HG03159 (cell line): ENCODE measurements around the gene PJA2.

Source experiments
- ATAC-seq: cut with Tn5 transposase; IDR thresholded peaks from one replicate; pipeline ENCODE4 v1.9.1; 2021; ENCODE audit warnings: mild to moderate bottlenecking, moderate library complexity; ENCODE audit not compliant: unreplicated experiment

The PJA2 gene

GRCh38 chr5:109408991-109409843, 557 bp downstream of the PJA2 start:
- peak; percentile 26 for ATAC-seq

- ATAC-seq: no peak
These were observed 1.9 kb downstream of the PJA2 start for GRCh38 chr5:109407913-109408312.

GRCh38 chr5:109406719-109407118, 3.1 kb downstream of the PJA2 start:
- ATAC-seq: no peak

DNA sequence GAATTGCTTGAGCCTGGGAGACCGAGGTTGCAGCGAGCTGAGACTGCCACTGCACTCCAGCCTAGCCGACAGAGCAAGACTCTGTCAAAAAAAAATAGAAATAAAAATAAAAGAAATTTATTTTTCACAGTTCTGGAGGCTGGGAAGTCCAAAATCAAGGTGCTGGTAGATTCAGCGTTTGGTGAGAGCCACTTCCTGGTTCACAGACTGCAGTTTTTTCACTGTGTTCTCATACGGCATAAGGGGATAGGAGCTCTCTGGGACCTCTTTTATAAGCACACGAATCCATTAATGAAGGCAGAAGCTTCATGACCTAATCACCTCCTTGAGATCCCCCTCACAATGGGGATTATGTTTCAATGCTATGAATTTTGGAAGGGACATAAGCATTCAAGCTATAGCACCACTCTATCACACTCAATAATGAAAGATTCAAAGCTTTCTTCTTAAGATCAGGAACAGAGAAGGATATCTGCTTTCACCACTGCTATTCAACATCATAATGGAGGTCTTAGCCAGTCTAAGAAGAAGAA, 5.3 kb downstream of the PJA2 start:
- no peak for ATAC-seq

DNA sequence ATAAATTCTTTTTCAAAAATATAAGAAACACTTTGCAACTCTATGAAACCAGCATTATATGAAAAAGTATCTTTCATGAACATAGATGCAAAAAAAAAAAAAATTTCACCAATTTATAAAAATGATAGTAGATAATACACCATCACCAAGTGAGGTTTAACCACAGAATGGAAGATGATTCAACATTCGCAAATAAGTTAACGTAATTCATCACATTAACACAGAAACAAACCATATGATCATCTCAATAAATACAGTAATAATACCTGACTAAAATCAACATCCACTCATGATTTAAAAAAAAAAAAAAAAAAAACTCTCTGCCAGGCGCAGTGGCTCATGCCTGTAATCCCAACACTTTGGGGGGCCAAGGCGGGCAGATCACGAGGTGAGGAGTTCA, 6.3 kb downstream of the PJA2 start:
- ATAC-seq: no peak

DNA sequence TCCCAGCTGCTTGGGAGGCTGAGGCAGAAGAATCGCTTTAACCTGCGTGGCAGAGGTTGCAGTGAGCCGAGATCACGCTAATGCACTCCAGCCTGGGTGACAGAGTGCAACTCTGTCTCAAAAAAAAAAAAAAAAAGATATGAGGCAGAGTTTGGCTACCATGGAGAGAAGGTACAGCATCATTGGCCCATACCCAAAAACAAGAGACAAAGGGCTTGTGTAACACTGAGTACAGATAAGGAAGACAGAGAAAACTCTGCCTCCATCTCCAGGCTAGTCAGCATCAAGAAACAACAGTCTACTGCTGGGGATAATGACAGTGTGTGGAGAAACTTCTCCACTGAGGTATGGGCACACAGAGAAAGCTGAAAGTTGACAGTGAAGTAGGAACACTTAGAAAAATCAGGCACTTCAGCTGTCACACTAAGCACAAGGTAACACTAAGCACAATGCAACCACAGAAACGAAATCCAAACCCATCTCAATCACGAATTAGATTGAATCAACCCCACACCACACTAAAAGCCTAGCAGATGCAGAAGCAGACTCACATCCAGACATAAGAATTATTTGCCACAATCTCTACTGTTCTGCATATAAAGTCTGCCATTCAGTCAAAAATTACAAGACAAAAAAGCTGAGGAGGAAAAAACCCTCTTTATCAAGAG, 10.5 kb downstream of the PJA2 start:
- no peak for ATAC-seq

DNA sequence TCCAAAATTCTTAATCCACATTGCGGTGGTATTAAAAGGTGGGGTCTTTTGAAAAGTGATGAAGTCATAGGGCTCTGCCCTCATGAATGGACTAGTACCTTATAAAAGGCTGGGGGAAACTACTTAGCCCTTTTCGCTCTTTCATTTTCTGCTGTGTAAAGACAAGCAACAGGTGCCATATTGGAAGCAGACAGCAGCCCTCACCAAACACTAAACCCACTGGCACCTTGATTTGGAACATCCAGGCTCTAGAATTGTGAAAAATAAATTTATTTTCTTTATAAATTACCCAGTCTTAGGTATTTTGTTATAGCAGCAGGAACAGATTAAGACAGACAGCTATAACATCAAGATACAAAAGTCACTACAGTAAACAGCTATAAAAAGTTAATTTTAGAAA, 12.8 kb downstream of the PJA2 start:
- ATAC-seq: no peak

DNA sequence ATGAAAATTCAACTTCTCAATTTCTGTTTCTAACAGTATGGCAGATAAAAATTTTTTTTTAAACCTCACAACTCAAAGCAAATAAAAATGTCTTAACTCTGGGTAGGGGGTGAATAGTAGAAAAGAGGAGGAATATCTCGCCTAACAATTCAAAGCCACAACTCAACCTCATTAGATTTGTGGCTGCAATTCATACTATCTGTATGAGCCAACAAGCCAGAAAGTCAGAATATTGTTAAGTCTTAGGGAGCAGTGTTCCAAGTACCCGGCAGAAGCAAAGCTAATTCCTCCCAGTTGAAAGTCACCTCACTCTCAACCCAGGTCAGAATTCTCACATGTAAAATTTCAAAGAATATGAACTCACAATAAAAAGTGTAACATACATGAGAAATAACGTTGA, 15.0 kb downstream of the PJA2 start:
- no peak for ATAC-seq

DNA sequence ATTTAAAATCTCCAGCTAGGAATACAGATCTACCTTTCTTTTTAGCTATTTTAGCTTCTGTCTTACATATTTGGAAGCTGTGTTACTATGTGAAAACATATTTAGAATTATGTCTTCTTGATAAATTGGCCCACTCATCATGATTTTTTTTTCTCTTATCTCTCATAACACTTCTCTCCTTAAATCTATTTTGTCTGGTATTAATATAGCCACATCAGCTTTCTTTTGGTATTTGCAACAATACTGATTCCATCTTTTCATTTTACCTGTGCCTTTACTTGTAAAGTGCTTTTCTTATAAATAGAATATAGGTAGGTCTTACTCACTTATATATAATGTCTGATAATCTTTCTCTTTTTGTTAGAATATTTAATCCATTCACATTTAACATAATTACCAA, 19.6 kb downstream of the PJA2 start:
- no peak for ATAC-seq

DNA sequence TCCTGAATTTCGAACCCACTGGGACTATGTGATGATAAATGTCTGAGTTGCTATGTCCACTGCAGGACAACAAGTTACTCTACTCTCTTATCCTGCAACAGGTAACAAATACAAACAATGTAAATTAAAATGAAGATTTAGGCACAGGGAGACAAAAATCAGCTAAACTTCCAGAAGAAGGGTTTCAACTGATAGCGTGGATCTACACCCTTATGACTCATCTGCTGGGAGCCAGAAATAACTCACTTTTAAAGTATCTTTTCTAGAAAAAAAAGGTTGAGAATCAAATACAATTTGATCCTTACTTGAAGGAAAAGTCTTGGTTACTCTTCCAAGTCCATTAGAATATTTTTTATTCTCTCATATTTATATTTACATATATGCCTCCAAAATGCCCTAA, 21.4 kb downstream of the PJA2 start:
- ATAC-seq: no peak

GRCh38 chr5:109387408-109387974, 22.3 kb downstream of the PJA2 start:
- ATAC-seq: no peak

DNA sequence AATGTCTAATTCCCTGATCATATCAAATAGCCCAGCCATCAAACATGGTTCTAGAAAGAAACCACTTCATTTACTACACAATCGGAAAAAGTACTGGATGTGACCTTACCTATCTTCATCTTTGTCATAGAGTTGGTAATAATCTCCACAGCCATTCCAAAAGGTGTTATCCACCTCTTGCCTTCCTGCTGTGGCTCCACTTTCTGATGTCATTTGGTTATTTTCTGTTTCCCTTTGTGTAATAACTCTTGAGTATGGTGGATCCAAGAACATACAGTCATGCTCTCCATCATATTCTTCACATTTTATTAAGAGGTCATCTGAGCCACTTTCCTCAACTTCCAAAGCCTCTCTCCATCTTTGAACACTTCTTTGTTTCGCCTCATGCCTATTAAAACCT, 31.7 kb downstream of the PJA2 start:
- ATAC-seq: no peak

DNA sequence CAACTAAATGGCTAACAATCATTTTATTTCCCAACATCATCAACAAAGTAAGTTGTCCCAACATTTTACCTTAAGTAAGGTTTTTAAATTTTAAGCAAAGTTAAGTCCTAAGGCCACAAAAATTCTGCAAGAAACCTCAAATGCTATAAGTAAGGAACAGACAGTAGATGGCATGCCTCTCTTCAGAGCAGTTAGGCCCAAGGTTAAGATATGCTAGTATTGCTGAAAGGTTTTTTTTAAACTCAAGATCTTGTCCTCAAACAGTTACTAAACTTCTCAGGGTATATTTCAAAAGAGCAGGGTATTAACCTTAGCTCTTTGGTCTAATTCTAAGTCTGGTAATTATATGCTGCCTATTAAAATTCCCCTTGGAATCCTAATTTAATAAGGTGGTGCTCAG, 35.1 kb downstream of the PJA2 start:
- ATAC-seq: no peak

DNA sequence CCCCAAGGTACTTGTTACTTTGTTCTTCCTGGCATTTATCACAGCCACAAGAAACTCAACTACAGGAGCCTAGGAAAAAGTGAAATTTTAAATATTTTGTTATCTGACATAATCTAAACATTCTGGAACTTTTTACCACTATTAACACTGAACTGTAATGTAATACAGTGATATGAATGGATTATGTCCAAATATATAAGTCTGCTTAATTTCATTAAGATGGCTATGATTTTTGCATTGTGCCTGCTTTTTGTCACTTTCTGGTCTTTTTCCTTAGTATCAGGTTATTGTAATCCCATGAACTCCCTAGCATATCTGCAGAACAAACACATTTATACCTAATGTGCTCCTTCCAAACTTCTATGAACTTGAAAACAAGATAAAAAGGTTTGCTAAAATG, 35.8 kb downstream of the PJA2 start:
- ATAC-seq: no peak

- ATAC-seq: no peak
These were observed 39.4 kb downstream of the PJA2 start for GRCh38 chr5:109370343-109370742.

GRCh38 chr5:109365653-109366052, 44.1 kb downstream of the PJA2 start:
- ATAC-seq: no peak

DNA sequence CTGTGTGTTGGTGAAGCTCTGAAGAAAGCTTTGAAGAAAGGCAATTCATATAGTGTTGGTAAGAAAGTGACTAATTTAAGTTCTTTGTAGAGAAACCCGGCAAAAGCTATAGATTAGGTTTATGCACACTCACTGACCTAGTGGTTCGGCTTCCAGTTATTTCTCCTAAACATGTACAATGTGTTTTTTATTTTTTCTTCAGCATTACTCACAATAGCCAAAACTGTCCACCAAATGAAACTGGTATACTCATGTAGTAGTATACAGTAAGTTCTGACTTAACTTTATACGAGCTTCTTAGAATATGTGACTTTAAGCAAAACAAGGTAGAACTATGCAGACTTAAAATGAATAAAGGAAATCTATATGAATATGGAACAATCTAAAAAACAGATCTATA, 44.8 kb downstream of the PJA2 start:
- no peak for ATAC-seq

DNA sequence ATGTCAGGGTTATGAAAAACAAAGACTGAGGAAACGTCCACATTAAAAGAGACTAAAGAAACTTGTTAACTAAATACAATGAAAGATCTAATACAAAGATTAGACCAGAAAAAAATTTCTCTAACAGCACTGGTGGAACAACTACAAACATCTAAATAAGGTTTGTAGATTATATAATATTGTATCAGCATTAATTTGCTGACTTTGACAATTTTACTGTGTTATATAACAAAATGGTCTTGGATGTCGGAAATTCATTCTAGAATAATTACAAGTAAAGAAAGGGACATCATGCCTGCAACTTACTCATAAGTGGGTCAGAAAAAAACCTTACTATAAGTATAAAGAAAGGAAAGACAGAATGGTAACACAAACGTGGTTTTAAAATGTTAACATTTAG, 50.1 kb downstream of the PJA2 start:
- no peak for ATAC-seq

DNA sequence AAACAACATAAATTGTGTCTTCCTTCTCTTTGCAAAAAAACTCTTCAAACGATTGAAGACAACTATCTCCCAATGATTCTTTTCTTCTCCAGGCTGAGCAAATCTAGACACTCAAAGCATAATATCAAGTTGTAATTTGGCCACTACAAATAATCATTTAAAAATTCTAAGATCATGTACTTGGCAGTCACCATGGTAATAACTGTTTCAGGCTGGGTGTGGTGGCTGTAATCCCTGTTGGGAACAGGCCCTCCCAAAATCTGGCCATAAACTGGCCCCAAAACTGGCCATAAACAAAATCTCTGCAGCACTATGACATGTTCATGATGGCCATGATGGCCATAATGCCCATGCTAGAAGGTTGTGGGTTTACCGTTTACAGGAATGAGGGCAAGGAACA, 52.0 kb downstream of the PJA2 start:
- no peak for ATAC-seq

GRCh38 chr5:109354761-109355160, 55.0 kb downstream of the PJA2 start:
- no peak for ATAC-seq

GRCh38 chr5:109351988-109352864, 57.5 kb downstream of the PJA2 start:
- no peak for ATAC-seq
